ENCODE measurements around the gene ZNF90.
"Not testable (repeated sequence)": the region's sequence is repeated elsewhere in the genome, so short reads cannot be mapped to it uniquely, and the experiment has no call there.

ZNF90 gene

DNA sequence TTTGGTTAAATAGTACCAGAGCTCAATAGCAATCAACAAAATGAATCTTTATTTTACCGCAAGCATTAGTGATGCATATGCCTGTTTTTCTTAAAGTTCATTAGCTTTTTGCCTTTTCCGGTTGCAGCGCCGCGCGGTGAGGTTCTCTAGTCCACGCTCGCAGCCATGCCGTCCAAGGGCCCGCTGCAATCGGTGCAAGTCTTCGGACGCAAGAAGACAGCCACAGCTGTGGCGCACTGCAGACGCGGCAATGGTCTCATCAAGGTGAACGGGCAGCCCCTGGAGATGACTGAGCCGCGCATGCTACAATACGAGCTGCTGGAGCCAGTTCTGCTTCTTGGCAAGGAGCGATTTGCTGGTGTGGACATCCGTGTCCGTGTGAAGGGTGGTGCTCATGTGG is 47.1 kb downstream of the ZNF90 start:
- no peak overlapping the region for H3K4me3 ChIP-seq (ENCODE audit: low read length)
- H3K9me3 ChIP-seq (ENCODE audit: control insufficient read depth, insufficient read depth, low read length): peaks cover 20% of the 10 kb centered on the region
- H3K4me2 ChIP-seq (ENCODE audit: low read length): no peak overlapping the region
- H4K20me1 ChIP-seq (ENCODE audit: control insufficient read depth, insufficient read depth, low read depth, low read length): no peaks in the 10 kb centered on the region
- H3K27me3 ChIP-seq (ENCODE audit: control insufficient read depth, low read length): no peaks in the 10 kb centered on the region
- H3K9me2 ChIP-seq (replicated peaks; ENCODE audit: control insufficient read depth, low read length): no peaks in the 10 kb centered on the region
- H3F3A ChIP-seq (ENCODE audit: control insufficient read depth, insufficient read depth): no peaks in the 10 kb centered on the region
- H3K79me2 ChIP-seq (ENCODE audit: control insufficient read depth, low read length): no peaks in the 10 kb centered on the region
- peaks cover 30% of the 10 kb centered on the region for H3K36me3 ChIP-seq (ENCODE audit: control insufficient read depth, low read length)
- H3K4me1 ChIP-seq (ENCODE audit: control insufficient read depth, low read length): no peaks in the 10 kb centered on the region
- TF ChIP-seq, protein P1, sequence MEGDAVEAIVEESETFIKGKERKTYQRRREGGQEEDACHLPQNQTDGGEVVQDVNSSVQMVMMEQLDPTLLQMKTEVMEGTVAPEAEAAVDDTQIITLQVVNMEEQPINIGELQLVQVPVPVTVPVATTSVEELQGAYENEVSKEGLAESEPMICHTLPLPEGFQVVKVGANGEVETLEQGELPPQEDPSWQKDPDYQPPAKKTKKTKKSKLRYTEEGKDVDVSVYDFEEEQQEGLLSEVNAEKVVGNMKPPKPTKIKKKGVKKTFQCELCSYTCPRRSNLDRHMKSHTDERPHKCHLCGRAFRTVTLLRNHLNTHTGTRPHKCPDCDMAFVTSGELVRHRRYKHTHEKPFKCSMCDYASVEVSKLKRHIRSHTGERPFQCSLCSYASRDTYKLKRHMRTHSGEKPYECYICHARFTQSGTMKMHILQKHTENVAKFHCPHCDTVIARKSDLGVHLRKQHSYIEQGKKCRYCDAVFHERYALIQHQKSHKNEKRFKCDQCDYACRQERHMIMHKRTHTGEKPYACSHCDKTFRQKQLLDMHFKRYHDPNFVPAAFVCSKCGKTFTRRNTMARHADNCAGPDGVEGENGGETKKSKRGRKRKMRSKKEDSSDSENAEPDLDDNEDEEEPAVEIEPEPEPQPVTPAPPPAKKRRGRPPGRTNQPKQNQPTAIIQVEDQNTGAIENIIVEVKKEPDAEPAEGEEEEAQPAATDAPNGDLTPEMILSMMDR (IDR thresholded peaks at IDR 0.05; ENCODE audit: low read depth, low read length, poor library complexity, severe bottlenecking): no peak
- no peak for TF ChIP-seq EZH2phosphoT487 (IDR thresholded peaks at IDR 0.05; ENCODE audit: borderline replicate concordance, low read length)
- no peak overlapping the region for H3K27ac ChIP-seq (ENCODE audit: low read depth, low read length)

DNA sequence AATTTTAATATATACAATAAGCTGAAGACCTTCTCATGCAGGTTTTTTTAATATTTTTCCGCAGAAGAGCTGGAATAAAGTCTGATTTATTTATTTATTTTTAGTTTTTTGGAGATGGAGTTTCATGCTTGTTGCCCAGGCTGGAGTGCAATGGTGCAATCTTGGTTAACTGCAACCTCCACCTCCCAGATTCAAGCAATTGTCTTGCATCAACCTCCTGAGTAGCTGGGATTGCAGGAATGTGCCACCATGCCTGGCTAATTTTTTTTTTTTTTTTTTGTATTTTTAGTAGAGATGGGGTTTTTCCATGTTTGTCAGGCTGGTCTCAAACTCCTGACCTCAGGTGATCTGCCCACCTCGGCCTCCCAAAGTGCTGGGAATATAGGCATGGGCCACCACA is 55.1 kb downstream of the ZNF90 start:
- not testable (repeated sequence) for H3K79me2 ChIP-seq (ENCODE audit: control insufficient read depth, low read length); H3K27me3 ChIP-seq (ENCODE audit: control insufficient read depth, low read length); H3K4me2 ChIP-seq (ENCODE audit: low read length); H3K4me1 ChIP-seq (ENCODE audit: control insufficient read depth, low read length); H3K9me3 ChIP-seq (ENCODE audit: control insufficient read depth, insufficient read depth, low read length); H3F3A ChIP-seq (ENCODE audit: control insufficient read depth, insufficient read depth); H3K36me3 ChIP-seq (ENCODE audit: control insufficient read depth, low read length); H3K27ac ChIP-seq (ENCODE audit: low read depth, low read length); H3K9me2 ChIP-seq (replicated peaks; ENCODE audit: control insufficient read depth, low read length); H3K4me3 ChIP-seq (ENCODE audit: low read length); H4K20me1 ChIP-seq (ENCODE audit: control insufficient read depth, insufficient read depth, low read depth, low read length)

DNA sequence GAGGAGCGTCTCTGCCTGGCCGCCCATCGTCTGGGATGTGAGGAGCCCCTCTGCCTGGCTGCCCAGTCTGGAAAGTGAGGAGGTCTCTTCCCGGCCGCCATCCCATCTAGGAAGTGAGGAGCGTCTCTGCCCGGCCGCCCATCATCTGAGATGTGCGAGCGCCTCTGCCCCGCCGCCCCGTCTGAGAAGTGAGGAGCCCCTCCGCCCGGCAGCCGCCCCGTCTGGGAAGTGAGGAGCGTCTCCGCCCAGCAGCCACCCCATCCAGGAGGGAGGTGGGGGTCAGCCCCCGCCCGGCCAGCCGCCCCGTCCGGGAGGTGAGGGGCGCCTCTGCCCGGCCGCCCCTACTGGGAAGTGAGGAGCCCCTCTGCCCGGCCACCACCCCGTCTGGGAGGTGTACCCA is 59.9 kb downstream of the ZNF90 start:
- H3K9me2 ChIP-seq (replicated peaks; ENCODE audit: control insufficient read depth, low read length); H3K36me3 ChIP-seq (ENCODE audit: control insufficient read depth, low read length); H3K4me3 ChIP-seq (ENCODE audit: low read length); H3K4me2 ChIP-seq (ENCODE audit: low read length); H3K27ac ChIP-seq (ENCODE audit: low read depth, low read length); H3K27me3 ChIP-seq (ENCODE audit: control insufficient read depth, low read length); H3K9me3 ChIP-seq (ENCODE audit: control insufficient read depth, insufficient read depth, low read length); H3K79me2 ChIP-seq (ENCODE audit: control insufficient read depth, low read length); H4K20me1 ChIP-seq (ENCODE audit: control insufficient read depth, insufficient read depth, low read depth, low read length); H3F3A ChIP-seq (ENCODE audit: control insufficient read depth, insufficient read depth); H3K4me1 ChIP-seq (ENCODE audit: control insufficient read depth, low read length): not testable (repeated sequence)

DNA sequence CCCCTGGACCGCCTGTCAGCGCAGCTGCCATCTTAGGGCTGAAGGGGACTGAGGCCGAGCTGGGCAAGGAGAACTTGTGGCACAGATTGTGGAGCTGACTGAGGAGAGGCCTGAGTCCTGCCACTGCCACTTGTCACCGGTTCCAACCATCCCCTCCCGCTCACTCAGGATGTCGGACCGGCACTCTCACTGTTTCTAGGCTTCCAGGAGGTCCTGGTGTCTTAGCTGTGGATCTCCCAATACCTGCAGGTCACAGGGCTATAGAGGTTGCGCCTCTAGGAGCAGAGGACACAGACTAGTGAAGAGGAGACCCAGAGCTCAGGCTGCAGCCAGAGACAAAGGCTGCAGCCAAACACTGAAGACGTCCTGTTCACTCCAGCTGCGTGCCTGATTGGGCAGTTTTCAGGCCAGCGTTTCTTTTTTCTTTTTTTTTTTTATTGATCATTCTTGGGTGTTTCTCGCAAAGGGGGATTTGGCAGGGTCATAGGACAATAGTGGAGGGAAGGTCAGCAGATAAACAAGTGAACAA is 73.9 kb downstream of the ZNF90 start:
- Histone ChIP-seq H3K36me3 (ENCODE audit: control insufficient read depth, low read length) (no peaks in the 10 kb centered on the region), H3K4me2 (ENCODE audit: low read length) (no peak overlapping the region), H3K4me3 (ENCODE audit: low read length) (no peak overlapping the region), H3K9me3 (ENCODE audit: control insufficient read depth, insufficient read depth, low read length) (peaks cover 2% of the 10 kb centered on the region; the same call in 1 of the 2 replicates), H3F3A (ENCODE audit: control insufficient read depth, insufficient read depth) (no peaks in the 10 kb centered on the region), H3K27me3 (ENCODE audit: control insufficient read depth, low read length) (no peaks in the 10 kb centered on the region), H3K9me2 (replicated peaks; ENCODE audit: control insufficient read depth, low read length) (no peaks in the 10 kb centered on the region), H4K20me1 (ENCODE audit: control insufficient read depth, insufficient read depth, low read depth, low read length) (no peaks in the 10 kb centered on the region), H3K4me1 (ENCODE audit: control insufficient read depth, low read length) (no peaks in the 10 kb centered on the region), H3K79me2 (ENCODE audit: control insufficient read depth, low read length) (no peaks in the 10 kb centered on the region), H3K27ac (ENCODE audit: low read depth, low read length) (no peak overlapping the region)
- TF ChIP-seq EZH2phosphoT487 (IDR thresholded peaks at IDR 0.05; ENCODE audit: borderline replicate concordance, low read length): no peak

DNA sequence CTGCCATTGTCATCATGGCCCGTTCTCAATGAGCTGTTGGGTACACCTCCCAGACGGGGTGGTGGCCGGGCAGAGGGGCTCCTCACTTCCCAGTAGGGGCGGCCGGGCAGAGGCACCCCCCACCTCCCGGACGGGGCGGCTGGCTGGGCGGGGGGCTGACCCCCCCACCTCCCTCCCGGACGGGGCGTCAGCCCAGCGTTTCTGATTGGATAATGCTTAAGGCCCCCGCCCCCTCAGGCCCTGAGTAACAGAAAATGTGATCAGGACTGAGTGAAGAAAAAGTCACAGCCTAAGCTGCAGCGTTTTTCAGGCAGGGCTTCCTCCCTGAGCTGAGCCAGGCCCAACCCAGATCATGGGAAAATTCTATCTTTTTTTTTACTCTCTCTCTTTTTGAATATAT is 74.7 kb downstream of the ZNF90 start:
- not testable (repeated sequence) for H3F3A ChIP-seq (ENCODE audit: control insufficient read depth, insufficient read depth); H3K4me1 ChIP-seq (ENCODE audit: control insufficient read depth, low read length); H3K79me2 ChIP-seq (ENCODE audit: control insufficient read depth, low read length); H3K9me3 ChIP-seq (ENCODE audit: control insufficient read depth, insufficient read depth, low read length); H4K20me1 ChIP-seq (ENCODE audit: control insufficient read depth, insufficient read depth, low read depth, low read length); H3K27ac ChIP-seq (ENCODE audit: low read depth, low read length); H3K27me3 ChIP-seq (ENCODE audit: control insufficient read depth, low read length); H3K4me3 ChIP-seq (ENCODE audit: low read length); H3K36me3 ChIP-seq (ENCODE audit: control insufficient read depth, low read length); H3K4me2 ChIP-seq (ENCODE audit: low read length); H3K9me2 ChIP-seq (replicated peaks; ENCODE audit: control insufficient read depth, low read length)
